Uterus (tissue), 2 donors: ENCODE measurements around the gene FAM184B.

Experiments used
- POLR2A ChIP-seq, 2 donors: fragments of 450-650 bp; IDR thresholded peaks; one replicate each; pipeline ENCODE4 v1.6.1; 2016; ENCODE audit warnings: antibody characterized with exemption in 2 of 2, mild to moderate bottlenecking in 1 of 2, moderate library complexity in 1 of 2
- TF ChIP-seq, protein P1 (sequence below), 4 experiments: fragments of 200-600 bp in 2 of 4; fragments of 450-650 bp in 2 of 4; sonication (generic) in 2 of 4; IDR thresholded peaks; one replicate each; pipeline ENCODE4 v1.5.1; 2016 to 2019; ENCODE audit warnings: antibody characterized with exemption in 4 of 4, mild to moderate bottlenecking in 2 of 4, moderate library complexity in 1 of 4

DNA sequence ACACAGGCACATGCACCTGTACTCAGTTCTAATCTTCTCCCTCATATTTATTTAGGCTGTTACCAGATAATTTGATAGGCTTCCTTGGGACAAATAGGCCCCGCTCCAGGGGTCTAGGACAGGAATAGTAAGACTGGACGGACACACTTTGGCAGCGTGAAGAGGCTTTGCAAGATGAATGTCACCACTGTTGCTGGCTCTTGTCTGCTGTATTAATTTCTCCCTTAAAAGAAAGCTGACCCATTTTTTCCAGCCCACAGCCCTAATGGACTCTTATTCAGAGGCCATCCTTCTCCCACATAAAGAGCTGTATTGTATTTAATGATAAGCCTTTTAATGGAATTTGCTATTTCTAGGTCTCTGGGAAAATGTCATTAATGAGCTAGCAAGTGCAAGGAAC lies 18.0 kb downstream of the FAM184B start:
- TF ChIP-seq, protein P1, sequence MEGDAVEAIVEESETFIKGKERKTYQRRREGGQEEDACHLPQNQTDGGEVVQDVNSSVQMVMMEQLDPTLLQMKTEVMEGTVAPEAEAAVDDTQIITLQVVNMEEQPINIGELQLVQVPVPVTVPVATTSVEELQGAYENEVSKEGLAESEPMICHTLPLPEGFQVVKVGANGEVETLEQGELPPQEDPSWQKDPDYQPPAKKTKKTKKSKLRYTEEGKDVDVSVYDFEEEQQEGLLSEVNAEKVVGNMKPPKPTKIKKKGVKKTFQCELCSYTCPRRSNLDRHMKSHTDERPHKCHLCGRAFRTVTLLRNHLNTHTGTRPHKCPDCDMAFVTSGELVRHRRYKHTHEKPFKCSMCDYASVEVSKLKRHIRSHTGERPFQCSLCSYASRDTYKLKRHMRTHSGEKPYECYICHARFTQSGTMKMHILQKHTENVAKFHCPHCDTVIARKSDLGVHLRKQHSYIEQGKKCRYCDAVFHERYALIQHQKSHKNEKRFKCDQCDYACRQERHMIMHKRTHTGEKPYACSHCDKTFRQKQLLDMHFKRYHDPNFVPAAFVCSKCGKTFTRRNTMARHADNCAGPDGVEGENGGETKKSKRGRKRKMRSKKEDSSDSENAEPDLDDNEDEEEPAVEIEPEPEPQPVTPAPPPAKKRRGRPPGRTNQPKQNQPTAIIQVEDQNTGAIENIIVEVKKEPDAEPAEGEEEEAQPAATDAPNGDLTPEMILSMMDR (IDR thresholded peaks at IDR 0.05) = no peak
- TF ChIP-seq POLR2A (IDR thresholded peaks at IDR 0.05) = no peak
